Activated T-cell treated with anti-CD3 and anti-CD28 coated beads, Interleukin-2, amount 50 U/mL, for 1 hour (primary cell): Measurements from ENCODE around the gene DNAJC8.

Experiments
- DNase-seq: peaks from one replicate; pipeline ENCODE4 v3.0.0-alpha.2; 2020

DNAJC8 gene

GRCh38 chr1:28199328-28200233 is 33.2 kb downstream of the DNAJC8 start:
- peak; percentile 41 for DNase-seq

- no peak for DNase-seq
These were observed 35.0 kb downstream of the DNAJC8 start for GRCh38 chr1:28197682-28198415.

GRCh38 chr1:28196330-28196729 is 36.5 kb downstream of the DNAJC8 start:
- no peak for DNase-seq

GRCh38 chr1:28195780-28196179 is 37.0 kb downstream of the DNAJC8 start:
- DNase-seq: no peak

GRCh38 chr1:28194326-28195035 is 38.3 kb downstream of the DNAJC8 start:
- DNase-seq: peak; percentile 14

GRCh38 chr1:28193701-28194161 is 39.1 kb downstream of the DNAJC8 start:
- DNase-seq: peak; percentile 5

GRCh38 chr1:28190996-28191645 is 41.7 kb downstream of the DNAJC8 start:
- peak; percentile 2 for DNase-seq

- DNase-seq: no peak
These were observed 42.4 kb downstream of the DNAJC8 start for GRCh38 chr1:28190337-28190979.

GRCh38 chr1:28185071-28185470 is 47.8 kb downstream of the DNAJC8 start:
- no peak for DNase-seq

- no peak for DNase-seq
These were observed 52.2 kb downstream of the DNAJC8 start for GRCh38 chr1:28180306-28181305.

- no peak for DNase-seq
These were observed 53.9 kb downstream of the DNAJC8 start for GRCh38 chr1:28178690-28179485.

- DNase-seq: no peak
These were observed 56.0 kb downstream of the DNAJC8 start, which contains the start of gene PTAFR for GRCh38 chr1:28176492-28177470. TSS of gene PTAFR (minus strand) at chr1:28176690. CDS start at chr1:28151021, 25,669 bp downstream.

- no peak for DNase-seq
These were observed 56.8 kb downstream of the DNAJC8 start for GRCh38 chr1:28175955-28176485.

GRCh38 chr1:28173980-28174297 is 58.9 kb downstream of the DNAJC8 start:
- DNase-seq: no peak

- DNase-seq: no peak
These were observed 59.5 kb downstream of the DNAJC8 start for GRCh38 chr1:28173151-28173979.

GRCh38 chr1:28172713-28173150 is 60.1 kb downstream of the DNAJC8 start:
- DNase-seq: no peak

GRCh38 chr1:28171246-28171645 is 61.6 kb downstream of the DNAJC8 start:
- DNase-seq: no peak
